ENCODE measurements around the gene ARPC1B.
"Not testable (repeated sequence)": the region's sequence is repeated elsewhere in the genome, so short reads cannot be mapped to it uniquely, and the experiment has no call there.

ARPC1B gene

DNA sequence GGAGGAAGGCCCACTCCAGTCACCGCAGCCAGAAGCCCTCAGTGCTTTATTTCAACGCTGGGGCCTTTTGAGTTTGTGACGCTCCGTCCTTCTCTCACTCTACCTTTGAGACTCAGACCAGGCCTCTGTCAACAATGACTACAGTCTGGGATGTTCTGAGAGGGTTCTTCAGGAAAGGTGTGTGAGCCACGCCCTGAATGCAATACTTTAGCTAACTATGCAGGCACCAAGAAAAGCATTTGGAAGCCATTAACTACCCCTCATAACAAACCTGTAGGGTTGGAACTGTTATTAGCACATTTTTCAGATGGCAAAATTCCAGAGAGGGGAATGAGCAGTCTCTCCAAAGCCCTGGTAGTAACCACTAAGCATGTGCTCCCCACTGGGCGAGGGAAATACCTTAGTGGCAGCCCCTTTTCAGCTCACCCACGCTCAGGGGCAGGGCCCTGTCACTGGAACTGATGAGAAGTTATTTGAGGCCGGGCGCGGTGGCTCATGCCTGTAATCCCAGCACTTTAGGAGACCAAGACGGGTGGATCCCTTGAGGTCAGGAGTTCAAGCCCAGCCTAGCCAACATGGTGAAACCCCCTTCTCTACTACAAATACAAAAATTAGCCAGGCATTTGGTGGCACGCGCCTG, 5.7 kb upstream of the ARPC1B start:
- no peak for DNase-seq (ENCODE audit: low read depth)

DNA sequence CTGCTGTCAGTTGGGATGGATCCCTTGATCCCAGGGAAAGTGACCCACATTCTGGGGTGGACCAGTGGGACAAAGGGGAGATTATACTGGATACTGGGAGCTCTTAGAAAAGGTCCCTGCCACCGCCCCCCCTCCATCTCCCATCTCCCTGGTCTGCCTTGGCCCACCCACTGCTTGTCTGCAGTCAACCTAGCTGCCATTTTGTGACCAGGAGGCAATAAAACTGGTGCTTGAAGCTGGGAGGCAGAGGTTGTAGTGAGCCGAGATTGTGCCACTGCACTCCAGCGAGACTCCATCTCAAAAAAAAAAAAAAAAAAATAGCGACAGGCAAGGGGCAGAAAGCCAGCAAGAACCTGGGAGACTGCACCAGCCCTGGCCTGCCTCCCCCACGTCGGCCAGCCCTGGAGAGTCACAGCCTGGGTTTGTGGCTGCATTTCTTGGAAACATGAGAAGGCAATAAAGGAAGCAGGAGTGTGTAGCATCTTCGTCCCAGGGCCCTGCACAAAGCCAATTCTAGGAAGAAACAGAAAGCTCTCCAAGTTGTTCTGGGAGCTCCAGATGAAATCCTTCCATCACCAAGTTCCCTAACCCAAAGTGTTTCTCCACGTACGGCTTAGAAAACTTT, 4.7 kb upstream of the ARPC1B start:
- no peak for DNase-seq (ENCODE audit: low read depth)

DNA sequence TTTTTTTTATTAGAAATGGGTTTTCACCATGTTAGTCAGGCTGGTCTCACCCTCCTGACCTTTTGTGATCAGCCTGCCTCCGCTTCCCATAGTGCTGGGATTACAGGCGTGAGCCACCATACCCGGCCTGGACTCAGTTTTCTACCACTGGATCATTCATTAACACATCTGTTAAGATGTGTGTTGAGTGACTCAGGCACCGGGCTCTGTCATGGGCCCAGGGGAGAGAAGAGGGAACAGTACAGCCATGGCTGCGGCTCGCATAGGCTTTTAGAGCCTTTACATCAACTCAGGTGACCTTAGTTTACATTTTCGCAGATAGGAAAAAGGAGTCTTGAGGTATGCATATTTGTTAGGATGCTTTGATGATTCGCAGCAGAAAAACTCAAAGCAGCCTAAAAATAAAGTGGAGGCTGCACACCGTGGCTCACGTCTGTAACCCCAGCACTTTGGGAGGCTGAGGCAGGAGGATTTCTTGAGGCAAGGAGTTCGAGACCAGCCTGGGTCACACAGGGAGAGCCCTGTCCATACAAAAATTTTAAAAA, 3.1 kb upstream of the ARPC1B start:
- DNase-seq (ENCODE audit: low read depth), result no peak

GRCh38 chr7:99372275-99373090, 2.0 kb upstream of the ARPC1B start:
- DNase-seq (ENCODE audit: low read depth), result no peak

DNA sequence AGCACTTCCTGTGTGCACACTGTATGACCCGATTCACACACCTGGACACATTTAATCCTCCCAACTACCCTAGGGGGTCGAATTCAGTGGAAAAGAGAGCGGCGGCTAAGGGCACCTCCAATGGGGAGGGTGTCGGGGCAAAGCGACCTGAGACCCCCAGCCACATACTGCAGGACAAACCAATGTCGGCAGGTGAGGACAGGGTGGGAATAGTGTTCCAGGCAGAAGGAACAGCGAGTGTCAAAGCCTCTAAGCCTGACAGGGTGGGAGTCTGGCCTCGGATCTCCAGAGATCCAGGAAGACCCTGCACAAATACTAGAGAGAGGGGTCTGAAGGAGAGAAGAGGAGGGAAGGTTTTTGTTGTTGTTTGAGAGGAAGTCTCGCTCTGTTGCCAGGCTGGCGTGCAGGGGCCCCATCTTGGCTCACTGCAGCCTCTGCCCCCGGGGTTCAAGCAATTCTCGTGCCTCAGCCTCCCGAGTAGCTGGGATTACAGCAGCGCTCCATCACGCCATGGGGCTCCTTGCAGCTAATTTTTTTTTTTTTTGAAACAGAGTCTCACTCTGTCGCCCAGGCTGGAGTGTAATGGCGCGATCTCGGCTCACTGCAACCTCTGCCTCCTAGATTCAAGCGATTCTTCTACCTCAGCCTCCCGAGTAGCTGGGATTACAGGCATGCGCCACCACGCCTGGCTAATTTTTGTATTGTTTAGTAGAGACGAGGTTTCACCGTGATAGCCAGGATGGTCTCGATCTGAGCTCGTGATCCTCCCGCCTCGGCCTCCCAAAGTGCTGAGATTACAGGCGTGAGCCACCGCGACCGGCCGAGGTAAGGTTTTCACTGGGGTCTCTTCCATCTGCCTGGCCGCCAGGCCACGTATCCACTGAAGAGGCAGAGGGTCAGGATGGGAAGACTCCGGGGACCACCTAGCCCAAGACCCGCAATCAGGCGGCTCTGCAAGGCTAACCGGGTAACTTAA, 1.2 kb upstream of the ARPC1B start:
- DNase-seq (ENCODE audit: low read depth), result no peak

DNA sequence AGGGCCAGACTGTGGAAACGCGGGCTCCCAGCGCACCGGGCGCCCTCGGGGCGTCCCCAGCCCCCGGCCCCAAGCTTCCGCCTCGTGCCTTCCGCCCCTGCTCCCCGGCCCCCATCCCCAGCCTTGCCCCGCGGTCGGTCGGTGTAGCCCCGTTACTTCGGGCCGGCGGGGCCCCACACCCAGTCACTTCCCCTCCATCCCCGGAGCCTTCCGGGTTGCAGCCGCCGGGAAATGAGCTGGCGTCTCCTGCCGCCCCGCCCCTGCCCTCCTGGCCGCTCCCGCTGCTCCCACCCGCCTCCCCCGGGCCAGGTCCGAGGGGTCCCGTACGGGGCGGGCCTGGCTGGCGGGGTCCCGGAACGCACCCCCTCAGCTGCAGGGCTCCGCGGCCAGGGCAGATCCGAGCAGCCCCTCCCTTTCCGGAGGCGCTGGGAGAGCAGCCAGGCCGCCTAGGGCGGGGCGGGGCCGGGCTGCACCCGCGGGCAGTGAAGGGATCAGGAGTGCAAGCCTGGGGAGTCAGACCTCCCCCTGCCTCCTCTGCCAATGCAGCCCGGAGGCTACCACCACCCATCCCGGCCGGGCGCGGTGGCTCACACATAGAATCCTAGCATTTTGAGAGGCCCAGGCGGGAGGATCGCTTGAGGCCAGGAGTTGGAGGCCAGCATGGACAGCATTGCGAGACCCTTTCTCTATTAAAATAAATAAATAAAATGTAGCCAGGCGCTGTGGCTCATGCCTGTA, 709 bp downstream of the ARPC1B start:
- DNase-seq (ENCODE audit: low read depth), result no peak

DNA sequence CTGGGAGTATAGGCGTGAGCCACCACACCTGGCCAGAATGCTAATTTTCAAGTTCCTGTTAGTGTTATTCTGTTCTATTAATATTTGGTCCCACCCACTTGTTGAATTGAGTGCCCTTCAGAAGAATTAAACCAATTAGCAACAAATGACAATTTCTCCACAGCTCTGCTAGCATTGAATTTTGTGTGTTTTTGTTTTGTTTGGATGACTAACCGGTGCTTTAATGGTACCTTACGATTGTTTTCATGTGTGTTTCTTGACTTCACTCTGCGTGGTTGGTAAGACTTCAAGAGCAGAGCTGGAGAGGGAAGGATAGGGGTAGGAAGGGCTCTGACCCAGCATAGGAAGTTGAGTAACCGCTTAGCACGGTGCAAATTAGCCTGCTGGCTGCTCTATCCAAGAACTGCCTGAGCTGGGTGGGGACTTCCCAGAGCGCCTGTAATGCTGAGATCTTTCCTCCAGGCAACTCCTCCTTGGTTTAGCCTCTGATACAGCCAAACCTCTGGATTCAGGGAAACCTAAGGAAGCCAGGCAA, 4.6 kb downstream of the ARPC1B start:
- DNase-seq (ENCODE audit: low read depth), result no peak

GRCh38 chr7:99379693-99380031, 5.1 kb downstream of the ARPC1B start:
- DNase-seq (ENCODE audit: low read depth), result not testable (repeated sequence)

- DNase-seq (ENCODE audit: low read depth), result no peak
Measured at GRCh38 chr7:99380032-99380822, 5.7 kb downstream of the ARPC1B start.

DNA sequence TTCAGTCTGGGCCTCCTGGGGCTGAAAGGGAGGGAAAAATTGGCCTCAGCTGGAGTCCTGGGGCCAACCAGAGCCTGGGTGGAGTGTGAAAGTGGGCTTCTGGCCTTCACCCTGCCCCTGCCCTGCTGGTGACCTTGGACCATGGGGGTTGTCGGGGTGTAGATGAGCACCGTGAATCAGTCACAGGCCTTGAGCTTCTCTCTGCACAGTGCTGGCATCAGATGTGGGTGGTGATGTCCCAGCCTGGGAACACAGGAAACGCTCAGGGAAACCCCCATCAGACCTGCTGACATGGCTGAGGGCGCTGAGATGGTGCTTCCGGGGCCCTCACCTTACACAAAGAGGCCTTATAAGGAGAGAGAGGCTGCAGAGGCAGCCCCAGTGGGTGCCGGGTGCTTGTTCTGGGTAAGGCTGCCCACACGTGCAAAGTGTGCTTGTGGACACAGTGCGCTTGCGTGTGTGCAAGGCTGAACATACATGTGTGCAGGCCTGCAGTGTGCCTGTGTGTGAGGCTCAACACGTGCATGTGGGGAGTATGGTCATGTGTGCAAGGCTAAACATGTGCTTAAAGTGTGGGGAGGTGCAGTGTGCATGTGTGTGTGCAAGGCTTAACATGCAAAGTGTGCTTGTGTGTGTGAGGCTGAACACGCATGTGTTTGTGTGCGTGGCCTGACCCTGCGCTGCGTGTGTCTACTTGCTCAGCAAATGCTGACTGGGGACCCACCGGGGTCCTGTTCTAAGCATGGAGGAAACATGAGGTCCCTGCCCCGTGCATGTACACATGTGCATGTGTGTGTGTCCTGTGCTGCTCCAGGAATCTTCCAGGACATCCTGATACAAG, 6.5 kb downstream of the ARPC1B start:
- peak; percentile 75 for DNase-seq (ENCODE audit: low read depth)

DNA sequence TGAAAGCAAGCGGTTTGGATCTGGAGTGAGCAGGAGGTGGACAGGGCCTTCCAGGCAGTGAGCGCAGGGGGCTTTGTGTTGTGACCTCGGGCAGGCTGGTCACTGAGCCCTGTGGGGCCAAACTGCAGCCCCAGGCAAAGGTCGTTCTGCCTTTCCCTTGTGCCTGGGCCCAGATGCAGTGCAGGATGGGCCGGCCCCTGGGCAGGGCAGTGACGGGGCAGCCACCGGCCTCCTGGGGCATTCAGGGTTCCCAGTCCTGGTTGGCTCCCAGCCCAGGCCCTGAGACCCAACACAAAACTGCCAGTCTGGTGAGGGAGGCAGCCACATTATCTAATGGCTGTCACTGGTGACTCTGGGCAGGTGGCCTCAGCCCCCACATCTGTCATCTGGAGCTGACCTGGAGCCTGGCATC, 7.1 kb downstream of the ARPC1B start:
- DNase-seq (ENCODE audit: low read depth), result no peak

DNA sequence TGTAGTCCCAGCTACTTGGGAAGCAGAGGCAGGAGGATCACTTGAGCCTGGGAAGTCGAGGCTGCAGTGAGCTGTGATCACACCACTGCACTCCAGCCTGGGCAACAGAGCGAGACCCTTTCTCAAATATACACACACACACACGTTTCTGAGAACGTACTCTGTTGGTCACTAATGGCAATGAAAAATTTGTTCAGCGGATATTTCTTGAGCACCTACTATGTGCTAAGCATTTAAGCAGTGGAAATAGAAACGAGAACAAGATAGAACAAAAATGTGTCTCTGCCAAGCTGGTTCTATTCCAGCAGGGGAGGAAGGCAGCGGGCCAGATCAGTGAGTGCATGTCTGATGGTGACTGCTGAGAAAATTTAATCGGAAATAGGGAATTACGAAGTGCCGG, 8.7 kb downstream of the ARPC1B start:
- no peak for DNase-seq (ENCODE audit: low read depth)

GRCh38 chr7:99383791-99384370, 9.4 kb downstream of the ARPC1B start:
- DNase-seq (ENCODE audit: low read depth), result no peak

- DNase-seq (ENCODE audit: low read depth), result no peak
Measured at GRCh38 chr7:99384523-99384922, 10.0 kb downstream of the ARPC1B start.

DNA sequence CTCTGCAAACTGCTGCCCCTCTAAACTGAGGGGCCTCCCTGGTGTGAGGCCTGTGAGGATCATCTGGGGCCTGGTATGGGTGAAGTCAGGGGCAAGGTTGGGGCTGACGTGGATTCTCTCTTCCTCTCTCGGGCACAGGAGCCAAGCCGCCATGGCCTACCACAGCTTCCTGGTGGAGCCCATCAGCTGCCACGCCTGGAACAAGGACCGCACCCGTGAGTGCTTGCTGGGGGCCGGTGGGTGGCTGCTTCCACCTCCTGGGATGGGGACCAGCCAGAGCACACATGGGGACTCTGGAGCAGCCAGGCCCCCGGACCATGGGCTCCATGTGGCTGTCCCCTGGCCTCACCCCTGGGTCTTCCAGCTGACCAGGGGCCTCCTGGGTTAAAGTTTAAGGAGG, 11.0 kb downstream of the ARPC1B start:
- DNase-seq (ENCODE audit: low read depth), result no peak

- DNase-seq (ENCODE audit: low read depth), result no peak
Measured at GRCh38 chr7:99386584-99387238, 12.2 kb downstream of the ARPC1B start.

DNA sequence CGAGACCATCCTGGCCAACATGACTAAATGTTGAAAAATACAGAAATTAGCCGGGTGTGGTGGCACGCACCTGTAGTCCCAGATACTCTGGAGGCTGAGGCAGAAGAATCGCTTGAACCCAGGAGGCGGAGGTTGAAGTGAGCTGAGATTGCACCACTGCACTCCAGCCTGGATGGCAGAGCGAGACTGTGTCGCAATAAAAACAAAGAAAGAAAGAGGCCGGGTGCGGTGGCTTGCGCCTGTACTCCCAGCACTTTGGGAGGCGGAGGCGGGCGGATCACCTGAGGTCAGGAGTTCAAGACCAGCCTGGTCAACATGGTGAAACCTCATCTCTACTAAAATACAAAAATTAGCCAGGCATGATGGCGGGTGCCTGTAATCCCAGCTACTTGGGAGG, 12.7 kb downstream of the ARPC1B start:
- DNase-seq (ENCODE audit: low read depth), result not testable (repeated sequence)

GRCh38 chr7:99387912-99388311, 13.4 kb downstream of the ARPC1B start:
- DNase-seq (ENCODE audit: low read depth), result no peak
